ENCODE data around the gene DIP2A. TPM values are rescaled to one million over a fixed set of nuclear protein-coding genes. Genes with fewer than 3 reads are reported as not detected.
A peak's percentile ranks its signal among the peaks of the same experiment; 100 is the strongest.

Gene DIP2A
- total RNA-seq, 8 experiments from 2014 or later, result 13.2 to 70.9 (median 16.5) TPM

DNA sequence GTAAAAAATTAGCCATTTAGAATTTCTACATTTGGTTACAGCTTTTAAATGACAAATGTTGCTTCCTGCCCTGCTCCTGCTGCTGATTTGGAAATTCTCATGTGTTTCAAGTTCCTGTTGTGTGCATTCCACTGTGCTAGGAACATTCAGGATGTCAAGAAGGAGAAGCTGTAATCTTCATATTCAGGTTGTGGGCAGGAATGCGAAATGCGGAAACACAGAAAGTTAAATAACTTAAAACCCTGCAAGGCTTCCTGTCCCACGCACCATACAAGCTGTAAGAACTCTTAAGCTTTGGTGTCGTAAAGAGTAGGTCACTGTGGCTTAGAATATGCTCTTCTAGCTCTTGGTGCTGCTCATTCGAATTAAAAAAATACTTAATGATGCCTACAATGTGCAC, 93.6 kb downstream of the DIP2A start:
- ATAC-seq (replicated peaks in 6 of 8), result peak in 3 of 8 experiments; percentile 65 to 80 (median 70)

DNA sequence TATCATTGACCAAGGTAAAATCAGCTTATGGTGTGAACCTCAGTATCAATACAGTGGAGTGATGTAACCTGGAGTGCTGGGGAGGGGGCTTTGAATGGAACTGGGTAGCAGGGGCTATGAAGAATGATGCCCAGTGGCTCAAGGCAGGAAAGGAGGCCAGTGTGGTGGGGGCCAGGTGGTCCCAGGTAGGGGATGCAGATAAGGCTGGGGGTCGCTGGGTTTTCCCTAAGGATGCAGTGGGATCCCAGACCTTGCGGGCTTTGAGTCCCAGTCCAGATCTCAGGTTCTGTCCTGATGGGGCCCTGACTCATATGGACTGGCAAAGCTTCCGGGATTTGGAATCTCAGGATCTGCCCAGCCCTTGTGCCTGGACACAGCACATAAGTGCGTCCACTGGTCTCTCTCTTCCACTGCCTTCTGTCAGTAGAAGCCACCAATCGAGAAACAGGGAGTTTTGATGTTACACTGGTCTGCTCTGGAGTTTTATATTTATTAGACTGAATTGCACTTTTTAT, 94.2 kb downstream of the DIP2A start:
- 64 to 100% (median 100%) methylated on average over 1 to 5 of the region's 5 CpGs; no CpG with 5 or more reads in 3 of the 10 experiments for WGBS, 10 experiments
- in situ Hi-C loops (cut with MboI; ENCODE audit: low pct_unique_long_range_greater_than_20kb in 2 of 9, low sequenced_read_pairs in 9 of 9, unreplicated experiment in 9 of 9), result no loop called here
- H3K27ac ChIP-seq, result no peak overlapping the region
- H3K4me3 ChIP-seq, result no peak overlapping the region
- ATAC-seq (replicated peaks in 6 of 8), result no peak
- no peaks in the 10 kb centered on the region for H3K4me1 ChIP-seq (replicated peaks in 1 of 2)

More for the DNA sequence above, 93.6 kb downstream of the DIP2A start:
- Histone ChIP-seq H3K4me1 (replicated peaks in 1 of 2) (no peaks in the 10 kb centered on the region), H3K27ac (no peak overlapping the region), H3K4me3 (no peak overlapping the region)
- WGBS, 10 experiments, result 28 to 100% (median 83%) methylated on average over 2 to 5 of the region's 5 CpGs; no CpG with 5 or more reads in 3 of the 10 experiments
- in situ Hi-C loops (cut with MboI; ENCODE audit: low pct_unique_long_range_greater_than_20kb in 2 of 9, low sequenced_read_pairs in 9 of 9, unreplicated experiment in 9 of 9), result no loop called here

DNA sequence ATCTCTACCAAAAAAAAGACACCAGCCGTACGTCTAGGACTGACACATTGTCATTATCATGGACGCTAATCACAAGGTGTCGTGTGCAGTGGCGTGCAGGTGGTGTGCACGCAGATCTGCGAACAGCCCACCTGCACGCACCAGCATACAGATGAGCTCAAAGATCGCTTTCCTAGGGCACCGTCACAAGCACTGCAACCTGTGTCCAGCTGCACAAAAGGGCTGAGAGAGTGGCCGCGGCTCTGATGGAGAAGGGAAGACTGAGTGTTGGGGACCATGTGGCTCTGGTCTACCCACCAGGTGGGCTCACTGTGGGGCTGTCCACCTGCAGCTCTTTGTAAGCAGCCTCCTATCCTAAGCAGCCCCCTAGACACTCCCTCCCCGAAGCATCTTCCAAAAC, 95.3 kb downstream of the DIP2A start:
- no peak overlapping the region for H3K27ac ChIP-seq
- H3K4me1 ChIP-seq (replicated peaks in 1 of 2), result no peaks in the 10 kb centered on the region
- no peak for ATAC-seq (replicated peaks in 6 of 8)
- 89 to 100% (median 93%) methylated on average over 3 to 13 of the region's 13 CpGs; no CpG with 5 or more reads in 5 of the 10 experiments for WGBS, 10 experiments
- H3K4me3 ChIP-seq, result no peak overlapping the region
- in situ Hi-C loops (cut with MboI; ENCODE audit: low pct_unique_long_range_greater_than_20kb in 2 of 9, low sequenced_read_pairs in 9 of 9, unreplicated experiment in 9 of 9), result no loop called here

DNA sequence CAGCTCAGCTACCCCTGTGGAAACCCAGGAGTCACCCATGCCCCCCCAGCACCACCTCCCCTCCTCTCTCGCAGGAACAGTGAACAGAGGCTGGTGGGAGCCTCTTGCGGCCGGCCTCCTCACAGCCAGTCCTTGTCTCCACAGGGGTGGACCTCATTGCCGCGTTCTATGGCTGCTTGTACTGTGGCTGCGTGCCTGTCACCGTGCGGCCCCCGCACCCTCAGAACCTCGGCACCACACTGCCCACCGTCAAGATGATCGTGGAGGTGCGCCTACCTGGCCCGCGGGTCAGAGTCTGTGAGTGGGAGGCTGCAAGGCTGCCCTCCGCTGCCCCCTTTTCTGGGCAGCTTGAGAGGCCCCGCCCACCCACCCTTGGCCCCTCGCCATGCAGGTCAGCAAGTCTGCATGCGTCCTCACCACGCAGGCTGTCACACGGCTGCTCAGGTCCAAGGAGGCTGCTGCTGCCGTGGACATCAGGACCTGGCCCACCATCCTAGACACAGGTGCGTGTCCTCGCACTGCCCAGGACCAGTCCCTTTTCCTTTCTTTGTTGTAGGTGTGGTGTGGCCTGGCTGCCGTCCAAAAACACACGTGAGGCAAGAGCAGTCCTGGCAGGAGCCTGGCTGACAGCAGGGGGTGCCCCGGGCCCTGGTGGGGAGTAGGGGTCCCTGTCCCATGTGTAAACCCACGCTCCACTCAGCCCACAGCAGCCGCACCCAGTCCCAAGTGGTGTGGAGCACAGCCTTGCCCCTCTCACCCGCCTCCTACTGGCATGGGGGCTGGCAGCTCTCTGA, 95.9 kb downstream of the DIP2A start:
- H3K27ac ChIP-seq, result no peak overlapping the region
- in situ Hi-C loops (cut with MboI; ENCODE audit: low pct_unique_long_range_greater_than_20kb in 2 of 9, low sequenced_read_pairs in 9 of 9, unreplicated experiment in 9 of 9), result no loop called here

DNA sequence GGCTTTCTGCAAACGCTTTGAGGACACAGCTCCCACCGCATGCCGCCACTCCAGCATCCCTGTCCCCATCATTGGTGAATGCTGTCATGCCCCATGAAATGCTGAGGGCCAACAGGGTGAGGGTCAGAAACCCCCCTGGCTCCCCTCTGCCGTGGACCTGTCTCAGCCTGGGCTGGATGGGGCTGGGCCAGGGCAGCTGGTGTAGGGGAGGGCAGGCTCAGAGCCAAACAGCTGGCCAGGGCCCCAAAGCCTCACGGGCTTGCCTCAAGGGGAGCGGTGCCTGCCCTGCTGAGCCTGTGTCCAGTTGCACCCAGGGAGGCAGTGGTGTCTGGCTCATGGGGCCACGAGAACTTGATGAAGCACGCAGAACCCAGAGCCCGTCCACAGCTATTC, 96.5 kb downstream of the DIP2A start:
- 100% methylated on average over 1 to 3 of the region's 9 CpGs; no CpG with 5 or more reads in 7 of the 10 experiments for WGBS, 10 experiments
- Histone ChIP-seq H3K27ac (no peak overlapping the region), H3K4me3 (no peak overlapping the region), H3K4me1 (replicated peaks in 1 of 2) (no peaks in the 10 kb centered on the region)
- peak in 1 of 8 experiments; percentile 9 for ATAC-seq (replicated peaks in 6 of 8)
- in situ Hi-C loops (cut with MboI; ENCODE audit: low pct_unique_long_range_greater_than_20kb in 2 of 9, low sequenced_read_pairs in 9 of 9, unreplicated experiment in 9 of 9), result no loop called here

More for the DNA sequence above, 95.9 kb downstream of the DIP2A start:
- 80% methylated on average over 1 of the region's 30 CpGs; no CpG with 5 or more reads in 9 of the 10 experiments for WGBS, 10 experiments
- no peak for ATAC-seq (replicated peaks in 6 of 8)
- H3K4me3 ChIP-seq, result no peak overlapping the region
- H3K4me1 ChIP-seq (replicated peaks in 1 of 2), result no peaks in the 10 kb centered on the region

DNA sequence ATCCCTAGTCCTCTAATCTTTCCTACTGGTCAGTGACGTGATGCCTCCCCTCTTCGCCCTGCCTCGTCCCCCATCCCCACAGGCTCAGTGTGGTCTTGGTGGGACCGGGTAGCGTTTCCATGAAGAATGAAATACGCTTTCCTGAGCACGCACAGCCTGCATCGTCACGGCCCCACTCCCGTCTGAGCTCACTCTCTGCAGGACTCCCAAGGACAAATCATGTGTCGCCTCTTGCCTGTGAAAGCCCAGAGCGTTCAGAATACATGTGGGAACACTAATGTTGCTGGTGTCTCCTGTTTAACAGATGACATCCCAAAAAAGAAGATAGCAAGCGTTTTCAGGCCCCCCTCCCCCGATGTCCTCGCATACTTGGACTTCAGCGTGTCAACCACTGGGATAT, 97.0 kb downstream of the DIP2A start:
- Histone ChIP-seq H3K4me1 (replicated peaks in 1 of 2) (no peaks in the 10 kb centered on the region), H3K4me3 (no peak overlapping the region), H3K27ac (no peak overlapping the region)
- in situ Hi-C loops (cut with MboI; ENCODE audit: low pct_unique_long_range_greater_than_20kb in 2 of 9, low sequenced_read_pairs in 9 of 9, unreplicated experiment in 9 of 9), result no loop called here
- ATAC-seq (replicated peaks in 6 of 8), result no peak
- WGBS, 10 experiments, result 60 to 100% (median 94%) methylated on average over 1 to 7 of the region's 16 CpGs; no CpG with 5 or more reads in 5 of the 10 experiments

DNA sequence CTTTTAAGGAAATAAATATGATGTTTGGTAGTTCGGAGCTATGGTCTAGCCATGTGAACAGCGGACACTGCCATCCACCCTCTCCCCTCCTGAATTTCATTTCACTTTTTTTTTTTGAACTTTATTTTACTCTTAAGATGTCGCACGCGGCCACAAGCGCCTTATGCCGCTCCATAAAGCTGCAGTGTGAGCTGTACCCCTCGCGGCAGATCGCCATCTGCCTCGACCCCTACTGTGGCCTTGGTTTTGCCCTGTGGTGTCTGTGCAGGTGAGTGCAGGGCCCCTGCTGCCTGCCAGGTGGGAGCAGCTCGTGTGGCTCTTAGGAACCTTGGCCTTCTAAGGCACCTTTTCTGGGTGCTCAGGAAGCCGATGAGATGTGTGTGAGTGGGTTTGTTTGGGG, 98.1 kb downstream of the DIP2A start:
- H3K4me3 ChIP-seq, result no peak overlapping the region
- H3K4me1 ChIP-seq (replicated peaks in 1 of 2), result no peaks in the 10 kb centered on the region
- no peak overlapping the region for H3K27ac ChIP-seq
- WGBS, 10 experiments, result 88 to 100% (median 96%) methylated on average over 1 to 13 of the region's 13 CpGs; no CpG with 5 or more reads in 2 of the 10 experiments
- in situ Hi-C loops (cut with MboI; ENCODE audit: low pct_unique_long_range_greater_than_20kb in 2 of 9, low sequenced_read_pairs in 9 of 9, unreplicated experiment in 9 of 9), result no loop called here
- no peak for ATAC-seq (replicated peaks in 6 of 8)

DNA sequence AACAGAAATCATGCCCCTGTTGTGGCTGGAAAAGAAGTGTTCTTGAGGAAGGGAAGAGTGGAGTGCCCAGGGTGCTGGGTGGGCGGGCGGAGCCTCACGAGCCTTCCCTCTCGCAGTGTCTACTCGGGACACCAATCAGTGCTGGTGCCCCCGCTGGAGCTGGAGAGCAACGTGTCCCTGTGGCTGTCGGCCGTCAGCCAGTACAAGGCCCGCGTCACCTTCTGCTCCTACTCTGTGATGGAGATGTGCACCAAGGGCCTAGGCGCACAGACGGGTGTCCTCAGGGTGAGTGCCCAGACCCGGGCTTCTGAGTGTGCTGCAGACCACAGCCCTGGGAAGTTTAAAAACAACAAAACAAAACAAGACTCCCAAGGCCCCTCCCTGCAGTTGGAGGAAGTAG, 98.8 kb downstream of the DIP2A start:
- no peak overlapping the region for H3K27ac ChIP-seq
- 100% methylated on average over 1 of the region's 14 CpGs; no CpG with 5 or more reads in 9 of the 10 experiments for WGBS, 10 experiments
- no peaks in the 10 kb centered on the region for H3K4me1 ChIP-seq (replicated peaks in 1 of 2)
- no peak for ATAC-seq (replicated peaks in 6 of 8)
- in situ Hi-C loops (cut with MboI; ENCODE audit: low pct_unique_long_range_greater_than_20kb in 2 of 9, low sequenced_read_pairs in 9 of 9, unreplicated experiment in 9 of 9), result no loop called here
- H3K4me3 ChIP-seq, result no peak overlapping the region

DNA sequence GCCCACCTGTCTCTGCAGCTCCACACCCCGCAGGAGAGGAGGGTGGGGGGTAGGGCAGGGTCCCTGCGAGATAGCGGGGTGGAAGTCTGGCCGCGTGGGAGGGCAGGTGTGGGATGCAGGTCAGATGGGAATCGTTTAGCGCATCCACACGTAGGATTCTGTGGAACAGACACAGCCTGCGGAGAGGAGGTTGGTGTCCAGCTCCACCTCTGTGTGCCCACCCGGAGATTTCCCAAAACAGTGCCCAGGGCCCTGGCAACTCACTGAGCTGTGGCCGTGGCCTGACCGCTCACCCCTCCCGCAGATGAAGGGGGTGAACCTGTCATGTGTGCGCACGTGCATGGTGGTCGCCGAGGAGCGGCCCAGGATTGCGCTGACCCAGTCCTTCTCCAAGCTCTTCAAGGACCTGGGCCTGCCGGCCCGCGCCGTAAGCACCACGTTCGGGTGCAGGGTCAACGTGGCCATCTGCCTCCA, 99.3 kb downstream of the DIP2A start:
- WGBS, 10 experiments, result 94 to 100% methylated on average over 7 to 13 of the region's 26 CpGs; no CpG with 5 or more reads in 8 of the 10 experiments
- Histone ChIP-seq H3K27ac (no peak overlapping the region), H3K4me1 (replicated peaks in 1 of 2) (no peaks in the 10 kb centered on the region), H3K4me3 (no peak overlapping the region)
- in situ Hi-C loops (cut with MboI; ENCODE audit: low pct_unique_long_range_greater_than_20kb in 2 of 9, low sequenced_read_pairs in 9 of 9, unreplicated experiment in 9 of 9), result no loop called here
- ATAC-seq (replicated peaks in 6 of 8), result no peak

DNA sequence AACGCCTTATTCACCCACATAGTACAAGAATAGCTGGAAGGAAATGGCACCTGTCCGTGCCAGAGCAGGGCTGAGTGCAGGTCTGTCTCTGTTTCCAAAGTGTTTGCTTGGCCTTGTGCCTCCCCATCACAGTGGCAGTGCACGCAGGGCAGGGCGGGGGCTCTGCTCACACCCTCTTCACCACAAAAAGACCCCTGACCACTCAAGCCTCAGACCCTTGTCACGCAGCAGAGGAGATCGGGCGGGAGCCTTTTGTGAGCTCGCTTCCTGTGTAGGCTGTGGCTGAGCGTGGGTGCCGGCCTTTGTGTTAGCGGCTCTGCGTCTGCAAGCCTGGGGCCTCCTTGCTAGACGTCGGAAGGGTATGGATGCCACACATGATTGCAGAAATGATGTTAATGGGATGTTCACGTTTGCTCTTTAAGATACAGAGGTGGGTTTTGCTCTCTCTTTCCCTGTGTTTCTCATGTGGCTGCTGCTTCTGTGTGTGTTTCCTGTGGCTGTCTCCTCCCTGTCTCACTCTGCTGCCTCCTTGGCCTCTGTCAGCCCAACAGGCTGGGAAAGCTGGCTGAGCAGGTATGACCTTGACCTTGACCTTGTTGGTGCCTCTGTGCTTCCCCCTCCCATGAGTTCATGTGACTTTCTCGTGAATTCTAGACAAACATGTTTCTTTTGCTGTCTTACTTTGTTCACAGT, 100.7 kb downstream of the DIP2A start:
- in situ Hi-C loops (cut with MboI; ENCODE audit: low pct_unique_long_range_greater_than_20kb in 2 of 9, low sequenced_read_pairs in 9 of 9, unreplicated experiment in 9 of 9), result no loop called here
- Histone ChIP-seq H3K4me1 (replicated peaks in 1 of 2) (no peaks in the 10 kb centered on the region), H3K4me3 (no peak overlapping the region), H3K27ac (no peak overlapping the region)
- peak in 3 of 8 experiments; percentile 21 to 45 (median 38) for ATAC-seq (replicated peaks in 6 of 8)
- WGBS, 10 experiments, result 56 to 100% (median 94%) methylated on average over 1 to 9 of the region's 16 CpGs

DNA sequence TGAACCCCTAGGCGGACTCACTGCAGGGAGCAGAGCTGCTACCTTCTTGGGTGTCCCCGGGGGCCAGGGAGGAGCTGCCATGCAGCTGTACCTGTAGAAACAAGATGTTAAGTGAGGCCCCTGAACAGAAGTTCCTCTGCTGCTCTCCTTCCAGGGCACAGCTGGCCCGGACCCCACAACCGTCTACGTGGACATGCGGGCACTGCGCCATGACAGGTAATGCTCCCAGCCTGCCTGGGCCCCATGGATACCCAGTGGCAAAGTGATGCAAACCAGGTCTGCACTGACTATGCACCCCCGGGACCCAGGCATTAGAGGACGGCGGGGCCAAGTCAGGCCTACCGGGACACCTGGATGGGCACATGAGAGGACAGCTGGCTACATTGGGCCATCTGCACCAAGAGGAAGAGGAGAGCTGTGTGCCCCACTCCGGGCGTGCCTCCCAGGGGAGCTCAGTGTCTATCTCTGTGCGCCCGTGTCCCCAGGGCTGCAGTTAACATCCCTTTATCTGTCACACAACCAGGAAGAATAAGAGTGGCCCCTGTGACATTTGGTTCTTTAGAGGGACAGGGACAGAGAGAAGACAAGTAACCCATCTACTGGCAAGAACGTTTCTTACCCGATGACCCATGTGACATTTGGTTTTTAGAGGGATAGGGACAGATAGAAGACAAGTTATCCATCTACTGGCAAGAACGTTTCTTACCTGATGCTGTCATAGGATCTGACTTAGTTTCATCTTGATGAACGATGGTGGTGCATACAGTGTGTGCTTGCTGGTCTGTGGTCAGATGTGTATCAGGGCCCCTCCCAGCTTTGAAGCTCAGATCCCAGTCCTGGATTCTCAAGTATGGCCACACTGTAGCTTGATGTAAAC, 102.1 kb downstream of the DIP2A start:
- ATAC-seq (replicated peaks in 6 of 8), result no peak
- H3K4me1 ChIP-seq (replicated peaks in 1 of 2), result no peaks in the 10 kb centered on the region
- in situ Hi-C loops (cut with MboI; ENCODE audit: low pct_unique_long_range_greater_than_20kb in 2 of 9, low sequenced_read_pairs in 9 of 9, unreplicated experiment in 9 of 9), result no loop called here
- no peak overlapping the region for H3K27ac ChIP-seq
- 83 to 100% (median 96%) methylated on average over 1 to 13 of the region's 19 CpGs; no CpG with 5 or more reads in 2 of the 10 experiments for WGBS, 10 experiments
- H3K4me3 ChIP-seq, result no peak overlapping the region

DNA sequence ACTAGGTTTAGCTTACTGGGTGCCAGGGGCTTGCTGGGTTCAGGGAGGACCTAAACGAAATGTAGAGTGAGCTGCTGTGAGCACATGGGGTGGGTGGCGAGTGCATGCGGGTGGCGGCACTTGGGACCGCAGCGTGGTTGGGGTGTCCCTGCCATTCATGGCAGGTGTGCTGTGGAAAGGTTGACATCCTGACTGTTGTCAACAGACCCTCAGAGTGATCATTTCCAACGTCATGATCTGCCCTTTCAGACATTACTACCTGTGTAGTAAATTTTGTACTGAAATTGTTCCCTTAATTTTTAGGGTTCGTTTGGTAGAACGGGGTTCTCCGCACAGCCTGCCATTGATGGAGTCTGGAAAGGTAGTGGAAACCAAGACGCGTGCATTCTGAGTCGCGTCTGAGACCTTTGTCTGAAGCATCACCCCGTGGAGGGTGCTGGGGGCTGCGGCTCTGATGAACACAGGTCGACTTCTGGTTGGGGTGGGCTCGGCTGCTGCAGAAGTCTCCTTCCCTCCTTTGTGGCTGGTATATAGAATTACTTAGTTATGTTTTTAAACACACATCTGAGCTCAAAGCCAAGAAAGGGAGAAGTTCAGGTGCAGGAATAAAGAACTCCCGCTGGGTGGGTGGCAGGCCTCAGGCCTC, 102.9 kb downstream of the DIP2A start:
- Histone ChIP-seq H3K27ac (no peak overlapping the region), H3K4me1 (replicated peaks in 1 of 2) (no peaks in the 10 kb centered on the region), H3K4me3 (no peak overlapping the region)
- no peak for ATAC-seq (replicated peaks in 6 of 8)
- in situ Hi-C loops (cut with MboI; ENCODE audit: low pct_unique_long_range_greater_than_20kb in 2 of 9, low sequenced_read_pairs in 9 of 9, unreplicated experiment in 9 of 9), result no loop called here
- WGBS, 10 experiments, result 94 to 100% (median 100%) methylated on average over 2 to 13 of the region's 19 CpGs; no CpG with 5 or more reads in 2 of the 10 experiments
